ENCODE data around the gene PLET1.
A peak's percentile ranks its signal among the peaks of the same experiment; 100 is the strongest.

PLET1 gene, protein sequence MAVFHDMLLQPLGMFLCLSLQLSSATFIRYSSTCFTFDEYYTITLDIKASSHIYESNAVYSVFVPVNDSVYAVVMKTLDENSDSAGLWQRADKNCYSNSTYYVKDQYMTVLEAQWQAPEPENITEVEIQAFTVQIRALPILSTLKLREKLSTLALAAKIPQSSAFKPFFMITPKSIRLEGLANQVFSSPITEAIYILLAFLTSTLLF

DNA sequence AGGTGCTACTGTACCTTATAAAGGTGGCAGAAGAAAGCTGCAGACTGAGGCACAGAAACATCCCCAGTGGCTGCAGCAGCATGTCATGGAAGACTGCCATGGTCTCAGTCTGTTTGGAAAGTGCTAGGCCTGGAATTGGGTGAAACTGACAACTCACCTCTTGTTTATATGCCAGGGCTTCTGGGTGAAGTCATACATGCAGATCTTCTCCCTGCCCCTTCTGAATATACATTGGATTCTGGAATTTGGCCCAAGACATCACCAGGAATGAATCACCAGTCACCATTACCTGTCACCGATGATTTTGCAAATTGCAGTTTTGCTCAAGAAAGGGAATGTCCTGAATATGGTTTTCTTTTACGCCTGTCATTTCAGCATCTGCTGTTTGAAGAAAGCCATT lies at the start of gene PLET1:
PLET1 (minus strand) TSS at position 371 of the 400 bp plus-strand sequence; CDS start at position 100, 271 bp downstream.
- DNase-seq, result no peak
- TF ChIP-seq GATA1 (IDR thresholded peaks at IDR 0.05; ENCODE audit: low read depth, low read length) (no peak), POLR2A (IDR thresholded peaks at IDR 0.05; ENCODE audit: low read length) (no peak)

DNA sequence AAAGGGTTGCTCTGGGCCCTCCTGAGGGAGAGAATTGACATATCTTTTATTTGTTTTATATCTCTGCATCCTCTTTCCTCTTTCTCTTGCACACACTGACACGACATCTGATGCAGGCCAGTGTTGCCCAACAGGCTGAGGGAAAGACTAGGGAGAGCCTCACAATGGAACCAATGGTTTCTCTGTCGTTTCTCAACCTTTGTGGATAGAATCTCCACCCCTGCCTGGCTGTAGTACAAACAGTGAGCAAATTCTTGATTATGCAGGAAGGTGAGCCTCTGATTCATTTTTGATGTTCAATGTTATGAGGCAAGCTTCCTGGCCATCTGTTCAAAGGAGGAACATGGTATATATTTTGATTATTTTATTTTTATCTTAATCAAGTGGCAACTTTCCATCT lies 49.8 kb upstream of the PLET1 start:
- TF ChIP-seq GATA1 (IDR thresholded peaks at IDR 0.05; ENCODE audit: low read depth, low read length) (no peak), POLR2A (IDR thresholded peaks at IDR 0.05; ENCODE audit: low read length) (no peak)
- DNase-seq, result no peak

DNA sequence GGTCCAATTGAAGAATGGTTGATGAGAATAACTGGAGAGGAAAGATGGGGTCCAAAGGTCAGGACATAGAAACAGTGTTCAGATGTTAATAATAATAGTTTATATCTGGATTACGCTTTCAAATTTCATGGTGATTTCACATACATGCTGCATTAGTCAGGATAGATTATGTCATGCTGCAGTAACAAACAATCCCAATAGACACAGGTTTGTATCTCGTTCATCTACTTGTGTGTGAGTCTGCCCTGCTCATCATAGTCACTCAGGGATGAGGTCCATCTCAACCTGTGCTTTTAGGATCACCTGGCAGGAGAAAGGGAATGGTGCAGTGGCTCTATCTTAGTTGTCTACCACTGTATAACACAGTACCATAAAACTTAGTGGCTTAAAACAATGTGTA lies 48.0 kb upstream of the PLET1 start:
- DNase-seq, result no peak
- no peak for TF ChIP-seq GATA1 (IDR thresholded peaks at IDR 0.05; ENCODE audit: low read depth, low read length)
- TF ChIP-seq POLR2A (IDR thresholded peaks at IDR 0.05; ENCODE audit: low read length), result no peak

DNA sequence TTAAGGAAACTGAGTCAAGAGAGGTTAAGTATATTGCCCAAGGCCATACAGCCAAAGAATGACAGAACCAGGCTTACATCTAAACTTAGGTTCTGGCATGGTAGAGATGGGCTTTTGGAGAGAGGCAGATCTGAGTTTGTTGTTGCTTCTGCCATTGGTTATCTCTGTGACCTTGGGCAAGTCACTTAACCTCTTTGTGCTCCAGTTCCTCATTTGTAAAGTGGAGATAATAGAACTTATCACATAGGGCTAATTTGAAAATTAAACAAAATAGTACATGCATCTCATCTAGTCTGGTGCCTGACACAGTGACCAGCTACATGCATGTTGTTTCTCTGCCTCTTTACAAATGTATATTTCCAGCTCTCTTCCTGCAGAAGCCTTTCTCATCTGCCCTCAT lies 47.0 kb upstream of the PLET1 start:
- DNase-seq, result no peak
- no peak for TF ChIP-seq POLR2A (IDR thresholded peaks at IDR 0.05; ENCODE audit: low read length)

DNA sequence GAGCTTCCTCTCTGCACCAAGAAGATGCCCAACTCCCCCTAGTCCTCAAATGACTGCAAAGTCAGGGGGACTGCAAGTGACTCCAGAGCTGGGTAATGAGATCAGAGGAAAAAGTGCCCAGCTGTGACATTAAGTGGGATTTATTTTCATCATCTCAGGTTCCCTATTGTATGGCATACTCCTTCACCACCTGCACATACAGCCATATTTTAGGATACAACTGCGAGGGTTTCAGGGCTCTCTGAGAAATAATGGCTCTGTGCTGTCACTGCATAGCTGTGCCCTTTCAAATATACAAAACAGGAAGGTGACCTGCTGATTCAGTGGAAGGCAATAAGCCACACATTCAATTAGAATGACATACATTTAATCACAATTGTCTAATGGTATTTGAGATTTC lies 45.6 kb upstream of the PLET1 start:
- no peak for TF ChIP-seq POLR2A (IDR thresholded peaks at IDR 0.05; ENCODE audit: low read length)
- no peak for TF ChIP-seq GATA1 (IDR thresholded peaks at IDR 0.05; ENCODE audit: low read depth, low read length)
- no peak for DNase-seq

DNA sequence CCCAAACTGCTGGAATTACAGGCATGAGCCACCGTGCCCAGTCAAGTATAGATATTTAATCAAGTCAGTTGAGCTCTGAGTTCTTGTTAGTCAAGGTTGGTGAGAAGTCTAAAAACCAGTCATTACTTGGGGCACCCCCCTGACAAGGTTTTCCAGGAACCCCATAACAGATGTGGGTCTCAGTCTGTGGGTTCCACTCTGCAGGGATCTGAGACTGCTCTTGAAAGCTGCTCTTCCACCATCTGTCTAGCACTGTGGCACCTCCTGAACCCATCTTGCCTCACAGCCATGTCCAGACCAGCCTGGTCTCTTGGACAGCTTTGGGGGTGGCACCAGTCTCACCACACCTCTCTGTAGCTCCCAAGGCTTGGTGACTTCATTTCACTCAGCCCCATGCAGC lies 44.3 kb upstream of the PLET1 start:
- no peak for TF ChIP-seq POLR2A (IDR thresholded peaks at IDR 0.05; ENCODE audit: low read length)
- no peak for TF ChIP-seq GATA1 (IDR thresholded peaks at IDR 0.05; ENCODE audit: low read depth, low read length)
- DNase-seq, result no peak

DNA sequence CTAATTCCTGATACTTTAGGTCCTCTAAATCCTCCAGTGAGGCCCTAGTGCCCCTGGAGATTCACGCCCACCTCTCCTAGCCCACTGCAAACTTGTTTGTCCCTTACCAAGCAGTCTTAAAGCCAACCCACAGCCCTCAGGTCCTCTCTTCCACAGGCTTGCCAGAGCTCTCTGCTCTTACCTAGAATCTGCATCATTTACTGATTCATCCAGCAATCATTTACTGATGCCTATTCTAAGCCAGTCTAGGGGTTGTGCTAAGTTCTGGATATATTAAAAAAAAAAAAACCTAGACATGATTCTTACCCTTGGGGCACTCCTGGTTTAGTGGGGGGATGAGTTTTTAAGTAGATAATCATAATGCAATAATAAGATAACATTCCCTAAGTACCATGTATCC lies 43.0 kb upstream of the PLET1 start:
- no peak for DNase-seq
- TF ChIP-seq POLR2A (IDR thresholded peaks at IDR 0.05; ENCODE audit: low read length), result no peak
- TF ChIP-seq GATA1 (IDR thresholded peaks at IDR 0.05; ENCODE audit: low read depth, low read length), result no peak

DNA sequence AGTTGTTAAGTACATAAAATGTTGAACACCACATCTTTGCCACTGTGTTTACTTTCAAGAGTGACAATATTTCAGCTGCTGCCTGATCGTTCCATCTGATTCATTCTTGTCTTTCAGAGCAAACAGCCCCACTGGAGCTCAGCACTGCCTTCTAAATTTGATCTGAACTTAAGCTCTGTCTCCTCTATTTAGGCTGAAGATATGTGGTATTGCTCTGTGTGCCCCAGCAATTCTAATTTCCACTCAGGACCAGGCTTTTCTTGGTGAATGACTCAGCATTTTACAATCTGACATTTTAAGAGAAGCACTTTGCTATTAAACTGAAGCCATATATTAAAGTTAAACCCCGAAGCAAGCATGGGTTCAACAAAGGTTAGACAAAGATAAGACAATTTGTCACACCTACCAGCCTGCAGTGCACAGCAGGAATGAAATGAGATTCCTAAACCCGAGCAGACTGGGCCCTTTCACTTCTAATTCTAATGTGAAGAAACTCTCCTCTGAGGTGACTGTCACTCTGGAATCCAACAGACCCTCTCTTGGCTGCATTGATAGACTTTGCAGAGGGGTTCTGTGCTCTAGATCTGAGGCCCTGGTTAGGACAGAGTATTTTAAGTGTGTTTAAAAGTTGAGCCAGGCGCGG lies 41.7 kb upstream of the PLET1 start:
- peak; percentile 56 to 67 for DNase-seq
- no peak for TF ChIP-seq GATA1 (IDR thresholded peaks at IDR 0.05; ENCODE audit: low read depth, low read length)
- no peak for TF ChIP-seq POLR2A (IDR thresholded peaks at IDR 0.05; ENCODE audit: low read length)

DNA sequence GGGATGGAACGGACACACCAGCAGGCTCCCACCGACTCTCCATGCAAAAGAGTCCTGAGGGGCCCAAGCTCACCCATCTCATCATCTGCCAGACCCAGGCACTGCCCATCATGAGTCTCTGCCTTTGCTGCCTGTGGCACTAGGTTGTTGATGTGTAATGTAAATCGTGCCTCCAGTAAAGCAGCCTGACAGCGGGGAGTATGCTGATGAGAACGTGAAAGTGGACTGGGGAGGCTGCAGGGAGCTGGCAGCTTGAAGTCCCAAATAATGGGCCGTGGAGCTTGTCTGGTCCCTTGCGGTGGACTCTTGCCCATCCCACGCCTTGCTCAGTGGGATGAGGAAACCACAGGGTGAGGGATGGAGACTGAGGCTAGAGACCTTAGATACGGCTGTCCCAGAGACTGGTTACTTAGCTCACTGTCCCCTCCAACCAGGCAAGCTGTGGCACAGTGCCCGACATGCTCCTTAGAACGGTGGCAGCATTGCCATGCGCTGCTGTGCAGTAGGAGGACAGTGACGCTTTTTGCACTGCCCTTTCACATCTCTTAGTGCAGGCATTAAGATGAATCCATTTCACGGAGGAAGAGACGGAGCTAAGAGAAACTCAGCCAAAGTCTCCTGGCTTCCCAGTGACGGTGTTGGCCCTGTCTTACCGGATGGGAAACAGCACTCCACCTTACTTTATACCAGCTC lies 39.6 kb upstream of the PLET1 start:
- TF ChIP-seq GATA1 (IDR thresholded peaks at IDR 0.05; ENCODE audit: low read depth, low read length), result no peak
- no peak for DNase-seq

DNA sequence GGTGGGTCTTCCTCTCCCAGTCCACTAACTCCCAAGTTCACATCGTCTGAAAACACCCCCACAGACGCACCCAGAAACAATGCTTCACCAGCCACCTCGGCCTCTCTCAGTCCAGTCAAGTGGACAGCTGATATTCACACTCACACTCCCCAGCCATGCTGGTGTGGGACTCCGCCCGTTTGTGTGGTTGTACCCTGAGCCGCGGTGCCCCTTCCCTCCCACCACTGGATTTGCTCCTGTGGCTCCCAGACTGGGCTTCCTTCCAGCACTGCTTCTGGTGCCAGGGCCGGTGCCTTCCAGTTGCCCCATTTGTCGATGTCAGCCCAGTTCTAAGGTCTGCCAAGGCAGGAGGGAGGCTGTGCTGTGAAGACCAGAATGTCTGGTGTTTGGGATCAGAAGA lies 37.9 kb upstream of the PLET1 start:
- no peak for TF ChIP-seq POLR2A (IDR thresholded peaks at IDR 0.05; ENCODE audit: low read length)
- no peak for TF ChIP-seq GATA1 (IDR thresholded peaks at IDR 0.05; ENCODE audit: low read depth, low read length)
- DNase-seq, result no peak

DNA sequence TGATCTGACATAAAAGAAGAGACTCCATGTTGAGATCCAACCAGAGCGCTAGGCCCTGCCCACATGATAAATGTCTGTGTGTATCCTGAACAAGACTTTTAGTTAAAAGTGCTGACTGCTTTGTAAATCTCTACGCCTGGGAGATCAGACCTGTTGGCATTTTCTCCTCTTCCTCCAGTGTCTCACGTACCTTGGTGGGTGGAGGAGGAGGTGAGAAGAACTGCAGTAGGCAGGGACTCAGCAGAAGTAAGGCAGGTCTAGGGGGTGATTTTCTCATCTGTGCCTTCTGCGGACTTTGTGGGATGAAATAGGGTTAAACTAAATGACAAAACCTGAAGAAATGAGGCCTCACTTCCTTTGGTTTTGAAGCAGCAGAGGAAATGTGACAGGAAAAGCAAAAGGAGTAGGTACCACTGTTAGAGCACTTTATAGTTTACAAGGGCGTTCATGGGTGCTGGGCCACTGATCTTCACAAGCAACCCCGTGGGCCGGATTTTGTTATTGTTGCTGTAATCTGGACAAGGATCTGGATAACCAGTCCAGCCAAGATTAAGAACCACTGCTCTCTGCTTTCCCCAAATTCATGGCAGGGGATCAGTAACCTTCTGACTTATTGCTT lies 36.7 kb upstream of the PLET1 start:
- TF ChIP-seq GATA1 (IDR thresholded peaks at IDR 0.05; ENCODE audit: low read depth, low read length), result no peak
- no peak for TF ChIP-seq POLR2A (IDR thresholded peaks at IDR 0.05; ENCODE audit: low read length)
- no peak for DNase-seq

DNA sequence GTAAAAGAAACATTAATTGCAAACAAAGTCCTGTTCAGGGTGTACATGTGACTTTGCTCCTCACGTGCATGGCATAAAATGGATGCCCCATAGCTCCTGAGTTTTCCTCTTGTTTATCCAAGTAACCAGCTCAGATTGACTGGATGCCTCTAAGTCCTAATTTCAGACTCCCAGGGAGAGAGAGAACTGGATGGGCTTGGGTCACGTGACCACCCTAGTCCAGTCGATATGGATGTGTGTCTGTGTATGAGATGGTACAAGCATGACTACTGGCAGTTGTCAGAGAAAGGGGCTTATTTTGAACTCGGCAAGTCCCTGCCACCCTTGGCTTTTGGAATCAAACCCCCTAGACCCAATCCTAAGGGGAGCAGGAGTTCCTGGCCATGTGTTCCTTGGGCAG lies 35.4 kb upstream of the PLET1 start:
- no peak for TF ChIP-seq POLR2A (IDR thresholded peaks at IDR 0.05; ENCODE audit: low read length)
- TF ChIP-seq GATA1 (IDR thresholded peaks at IDR 0.05; ENCODE audit: low read depth, low read length), result no peak
- DNase-seq, result no peak

DNA sequence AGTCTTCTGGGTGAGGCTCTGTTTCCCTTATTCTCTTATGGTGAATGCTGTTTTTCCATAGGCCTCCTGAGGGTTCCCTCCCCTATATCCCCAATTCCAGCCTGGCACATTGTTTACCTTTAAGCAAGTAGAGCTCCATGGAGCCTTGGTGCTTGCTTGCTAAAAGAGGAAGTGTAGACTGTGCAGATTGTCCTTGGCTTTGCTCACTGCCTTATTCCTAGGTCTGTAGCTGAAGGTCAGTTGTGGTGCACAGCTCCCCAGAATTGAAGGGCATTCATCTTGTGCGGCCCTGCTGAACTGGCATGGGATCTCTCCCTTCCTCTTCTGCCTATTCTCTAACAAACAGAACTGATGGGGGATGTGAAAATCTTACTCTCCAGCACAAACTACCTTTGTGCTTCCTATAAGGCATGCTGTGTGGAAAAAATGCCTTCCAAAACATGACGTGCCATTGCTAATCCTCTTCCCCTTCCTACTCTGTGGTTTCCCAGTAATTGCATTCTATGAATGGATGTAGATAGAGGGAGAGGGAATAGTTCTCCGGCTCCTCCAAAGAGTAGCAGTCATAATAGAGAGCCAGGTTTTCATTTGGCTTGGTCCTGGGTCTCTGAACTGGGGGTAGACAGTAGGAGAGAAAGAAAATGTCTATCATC lies 34.2 kb upstream of the PLET1 start:
- no peak for TF ChIP-seq POLR2A (IDR thresholded peaks at IDR 0.05; ENCODE audit: low read length)
- no peak for DNase-seq

DNA sequence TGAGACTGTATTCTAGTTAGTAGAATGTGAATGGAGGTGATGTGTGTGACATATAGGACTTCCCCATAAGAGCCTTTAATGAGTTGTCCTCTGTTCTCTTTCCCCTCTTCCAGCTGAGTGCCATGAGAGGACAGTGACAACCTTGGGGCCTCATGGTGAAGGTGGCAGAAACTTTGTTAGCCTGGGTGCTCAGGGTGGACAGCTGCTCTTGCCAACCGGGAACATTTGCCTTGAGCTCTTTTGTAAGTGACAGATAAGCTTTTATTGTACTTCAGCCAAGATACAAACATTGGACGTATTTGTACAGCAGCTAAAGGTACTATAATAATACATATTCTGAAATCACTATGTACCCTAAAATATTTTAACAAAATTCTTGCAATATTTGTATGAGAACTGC lies 33.0 kb upstream of the PLET1 start:
- DNase-seq, result peak; percentile 36 to 49
- TF ChIP-seq GATA1 (IDR thresholded peaks at IDR 0.05; ENCODE audit: low read depth, low read length), result no peak
- TF ChIP-seq POLR2A (IDR thresholded peaks at IDR 0.05; ENCODE audit: low read length), result no peak
